ENCODE measurements around the gene CDC73.

DNA sequence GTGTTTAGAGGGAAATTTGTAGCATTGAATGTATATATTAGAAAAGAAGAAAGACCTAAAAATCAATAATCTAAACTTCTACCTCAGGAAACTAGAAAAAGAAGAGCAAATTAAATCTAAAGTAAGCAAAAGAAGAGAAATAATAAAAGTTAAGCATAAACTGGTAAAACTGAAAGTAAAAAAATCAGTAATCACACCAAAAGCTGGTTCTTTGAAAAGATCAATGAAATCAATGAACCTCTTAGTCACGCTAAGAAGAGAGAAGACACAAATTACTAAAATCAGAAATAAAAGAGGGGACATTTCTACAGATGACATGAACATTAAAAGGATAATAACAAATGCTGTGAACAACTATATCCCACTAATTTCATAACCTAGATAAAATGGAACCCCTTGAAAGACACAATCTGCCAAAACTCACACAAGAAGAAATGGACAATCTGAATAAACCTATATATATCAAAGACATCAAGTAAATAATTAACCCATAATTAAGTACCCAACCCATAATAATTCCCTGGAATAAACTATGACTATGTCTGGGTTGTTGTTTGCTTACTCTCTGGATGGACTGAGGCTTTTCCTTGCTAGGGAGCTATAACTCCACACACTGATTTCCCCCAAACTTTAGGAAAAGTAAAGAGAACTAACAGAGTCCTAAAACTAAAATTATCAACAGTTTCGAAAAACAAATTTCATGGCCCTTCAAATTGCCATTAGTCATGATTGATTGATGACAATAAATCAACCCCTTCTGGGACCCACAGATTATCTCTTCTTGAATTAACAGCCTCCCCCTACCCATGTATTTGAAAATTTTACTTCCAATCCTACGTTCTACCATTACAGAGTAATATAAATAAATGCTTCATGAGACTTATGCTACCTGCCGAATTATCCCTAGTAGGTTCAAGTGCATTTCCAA is 2.8 kb upstream of the CDC73 start:
- TF ChIP-seq, protein P1, sequence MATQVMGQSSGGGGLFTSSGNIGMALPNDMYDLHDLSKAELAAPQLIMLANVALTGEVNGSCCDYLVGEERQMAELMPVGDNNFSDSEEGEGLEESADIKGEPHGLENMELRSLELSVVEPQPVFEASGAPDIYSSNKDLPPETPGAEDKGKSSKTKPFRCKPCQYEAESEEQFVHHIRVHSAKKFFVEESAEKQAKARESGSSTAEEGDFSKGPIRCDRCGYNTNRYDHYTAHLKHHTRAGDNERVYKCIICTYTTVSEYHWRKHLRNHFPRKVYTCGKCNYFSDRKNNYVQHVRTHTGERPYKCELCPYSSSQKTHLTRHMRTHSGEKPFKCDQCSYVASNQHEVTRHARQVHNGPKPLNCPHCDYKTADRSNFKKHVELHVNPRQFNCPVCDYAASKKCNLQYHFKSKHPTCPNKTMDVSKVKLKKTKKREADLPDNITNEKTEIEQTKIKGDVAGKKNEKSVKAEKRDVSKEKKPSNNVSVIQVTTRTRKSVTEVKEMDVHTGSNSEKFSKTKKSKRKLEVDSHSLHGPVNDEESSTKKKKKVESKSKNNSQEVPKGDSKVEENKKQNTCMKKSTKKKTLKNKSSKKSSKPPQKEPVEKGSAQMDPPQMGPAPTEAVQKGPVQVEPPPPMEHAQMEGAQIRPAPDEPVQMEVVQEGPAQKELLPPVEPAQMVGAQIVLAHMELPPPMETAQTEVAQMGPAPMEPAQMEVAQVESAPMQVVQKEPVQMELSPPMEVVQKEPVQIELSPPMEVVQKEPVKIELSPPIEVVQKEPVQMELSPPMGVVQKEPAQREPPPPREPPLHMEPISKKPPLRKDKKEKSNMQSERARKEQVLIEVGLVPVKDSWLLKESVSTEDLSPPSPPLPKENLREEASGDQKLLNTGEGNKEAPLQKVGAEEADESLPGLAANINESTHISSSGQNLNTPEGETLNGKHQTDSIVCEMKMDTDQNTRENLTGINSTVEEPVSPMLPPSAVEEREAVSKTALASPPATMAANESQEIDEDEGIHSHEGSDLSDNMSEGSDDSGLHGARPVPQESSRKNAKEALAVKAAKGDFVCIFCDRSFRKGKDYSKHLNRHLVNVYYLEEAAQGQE (IDR thresholded peaks at IDR 0.05): no peak
- TF ChIP-seq, protein P2, sequence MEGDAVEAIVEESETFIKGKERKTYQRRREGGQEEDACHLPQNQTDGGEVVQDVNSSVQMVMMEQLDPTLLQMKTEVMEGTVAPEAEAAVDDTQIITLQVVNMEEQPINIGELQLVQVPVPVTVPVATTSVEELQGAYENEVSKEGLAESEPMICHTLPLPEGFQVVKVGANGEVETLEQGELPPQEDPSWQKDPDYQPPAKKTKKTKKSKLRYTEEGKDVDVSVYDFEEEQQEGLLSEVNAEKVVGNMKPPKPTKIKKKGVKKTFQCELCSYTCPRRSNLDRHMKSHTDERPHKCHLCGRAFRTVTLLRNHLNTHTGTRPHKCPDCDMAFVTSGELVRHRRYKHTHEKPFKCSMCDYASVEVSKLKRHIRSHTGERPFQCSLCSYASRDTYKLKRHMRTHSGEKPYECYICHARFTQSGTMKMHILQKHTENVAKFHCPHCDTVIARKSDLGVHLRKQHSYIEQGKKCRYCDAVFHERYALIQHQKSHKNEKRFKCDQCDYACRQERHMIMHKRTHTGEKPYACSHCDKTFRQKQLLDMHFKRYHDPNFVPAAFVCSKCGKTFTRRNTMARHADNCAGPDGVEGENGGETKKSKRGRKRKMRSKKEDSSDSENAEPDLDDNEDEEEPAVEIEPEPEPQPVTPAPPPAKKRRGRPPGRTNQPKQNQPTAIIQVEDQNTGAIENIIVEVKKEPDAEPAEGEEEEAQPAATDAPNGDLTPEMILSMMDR (IDR thresholded peaks at IDR 0.05; ENCODE audit: low read depth, low read length, missing input control): no peak
- TF ChIP-seq, protein P3, sequence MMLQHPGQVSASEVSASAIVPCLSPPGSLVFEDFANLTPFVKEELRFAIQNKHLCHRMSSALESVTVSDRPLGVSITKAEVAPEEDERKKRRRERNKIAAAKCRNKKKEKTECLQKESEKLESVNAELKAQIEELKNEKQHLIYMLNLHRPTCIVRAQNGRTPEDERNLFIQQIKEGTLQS (IDR thresholded peaks at IDR 0.05): no peak
- TF ChIP-seq RAD21 (IDR thresholded peaks at IDR 0.05) (no peak), JUND (IDR thresholded peaks at IDR 0.05) (no peak), EGR1 (IDR thresholded peaks at IDR 0.05; ENCODE audit: low read depth in 2 of 2) (no peak), NR2F2 (IDR thresholded peaks at IDR 0.05) (no peak), TAF1 (conservative IDR thresholded peaks at IDR 0.05) (no peak), YY1 (IDR thresholded peaks at IDR 0.05) (no peak), MAX (IDR thresholded peaks at IDR 0.05) (no peak)
